ENCODE results near the gene EBF4.

EBF4 gene

DNA sequence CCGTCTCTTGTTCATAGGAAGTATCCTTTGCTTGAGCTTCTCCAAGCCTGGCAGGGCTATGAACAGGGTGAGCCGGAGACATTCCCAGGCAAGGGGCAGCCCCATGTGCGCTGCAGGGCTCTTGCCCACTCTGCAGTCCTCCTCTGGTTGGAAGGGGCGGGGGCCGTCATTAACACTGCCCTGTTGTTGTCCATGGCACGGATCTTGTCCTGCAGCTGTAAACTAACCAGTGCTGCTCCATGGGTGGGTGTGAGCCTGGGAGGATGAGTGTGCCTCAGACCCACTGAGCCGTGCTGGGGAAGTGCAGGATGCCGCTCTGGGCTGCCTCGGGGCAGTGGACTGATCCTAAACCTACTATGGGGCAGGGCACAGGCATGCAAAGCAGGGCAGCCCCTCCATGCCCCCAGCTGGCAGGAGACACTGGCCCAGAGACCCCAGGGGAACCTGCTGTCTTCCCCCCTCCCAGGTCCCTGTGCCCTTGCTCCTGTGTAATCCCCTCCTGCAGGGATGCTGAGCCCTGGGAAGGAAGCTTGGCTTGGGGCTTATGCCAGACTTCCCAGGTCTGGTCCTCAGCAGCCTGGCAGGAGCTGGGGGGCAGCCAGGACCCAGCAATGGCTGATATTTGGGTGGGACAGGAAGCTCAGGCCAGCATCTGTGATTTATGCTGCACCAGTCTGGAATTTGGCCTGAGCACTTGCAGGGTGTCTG lies 8.5 kb downstream of the EBF4 start:
- DNase-seq (ENCODE audit: low read depth) = no peak

- DNase-seq (ENCODE audit: low read depth) = no peak
Observed at GRCh38 chr20:2701671-2702081, 9.1 kb downstream of the EBF4 start.

DNA sequence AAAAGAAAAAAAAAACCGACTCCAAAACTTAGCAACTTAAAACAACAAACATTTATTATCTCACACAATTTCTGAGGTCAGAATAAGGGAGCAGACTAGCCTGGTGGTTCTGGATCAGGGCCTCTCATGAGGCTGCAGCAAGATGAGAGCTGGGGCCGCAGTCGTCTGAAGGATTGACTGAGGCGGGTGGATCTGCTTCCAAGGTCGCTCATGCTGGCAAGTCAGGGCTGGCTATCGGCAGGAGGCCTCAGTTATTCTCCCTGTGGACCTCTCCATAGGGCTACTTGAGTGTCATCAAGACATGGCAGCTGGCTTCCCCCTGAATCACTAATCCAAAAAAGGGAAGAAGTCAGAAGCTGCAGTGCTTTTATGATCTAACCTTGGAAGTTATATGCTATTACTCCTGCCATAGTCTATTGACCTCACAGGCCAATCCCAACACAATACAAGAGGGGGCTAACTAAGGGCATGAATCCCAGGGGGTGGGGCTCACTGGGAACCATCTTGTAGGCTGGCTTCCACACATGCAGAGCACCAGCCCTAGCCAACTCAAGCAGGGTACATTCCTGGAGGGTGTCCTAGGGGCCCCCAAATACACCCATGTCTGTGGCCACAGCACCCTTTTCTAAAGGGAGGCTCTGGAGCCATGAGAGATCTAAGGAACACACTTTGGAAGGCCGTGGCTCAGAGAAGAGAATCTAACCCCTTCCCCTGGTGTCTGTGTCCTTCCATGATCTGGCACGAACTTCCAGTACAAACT lies 11.3 kb downstream of the EBF4 start:
- no peak for DNase-seq (ENCODE audit: low read depth)

DNA sequence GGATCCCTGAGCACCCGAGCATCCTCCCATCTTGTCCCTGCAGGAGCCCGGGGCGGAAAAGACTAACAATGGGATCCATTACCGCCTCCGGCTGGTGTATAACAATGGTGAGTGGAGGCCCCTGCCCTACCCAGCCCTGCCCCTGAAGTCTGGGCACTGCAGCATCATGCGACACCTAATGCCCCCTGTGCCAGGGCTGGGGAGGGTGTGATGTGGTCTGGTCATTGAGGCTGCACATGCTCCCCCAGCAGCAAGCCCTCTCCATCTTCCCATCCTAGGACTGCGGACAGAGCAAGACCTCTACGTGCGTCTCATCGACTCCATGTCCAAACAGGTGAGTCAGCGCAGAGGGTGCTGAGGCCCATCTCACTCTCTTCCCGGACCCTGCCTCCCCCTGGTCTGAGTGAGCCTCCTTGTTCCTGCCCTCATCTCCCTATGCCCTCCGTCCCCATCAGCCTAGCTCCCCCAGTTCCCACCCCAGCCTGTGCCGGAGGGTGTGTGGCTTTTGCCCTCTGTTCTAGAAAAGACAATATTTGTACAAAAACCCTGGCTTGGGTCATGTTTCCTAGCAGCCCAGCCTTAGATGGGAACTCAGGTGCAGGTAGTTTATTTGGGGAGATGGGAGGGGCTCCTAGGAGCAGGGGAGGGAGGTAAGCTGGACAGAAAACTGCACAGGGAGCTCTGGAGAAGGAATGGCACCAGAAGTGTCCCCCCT lies 13.5 kb downstream of the EBF4 start:
- no peak for DNase-seq (ENCODE audit: low read depth)

GRCh38 chr20:2706688-2707352 lies 14.2 kb downstream of the EBF4 start:
- no peak for DNase-seq (ENCODE audit: low read depth)

- DNase-seq (ENCODE audit: low read depth) = no peak
Observed at GRCh38 chr20:2707353-2708072, 14.9 kb downstream of the EBF4 start.

GRCh38 chr20:2708073-2708415 lies 15.5 kb downstream of the EBF4 start:
- no peak for DNase-seq (ENCODE audit: low read depth)

DNA sequence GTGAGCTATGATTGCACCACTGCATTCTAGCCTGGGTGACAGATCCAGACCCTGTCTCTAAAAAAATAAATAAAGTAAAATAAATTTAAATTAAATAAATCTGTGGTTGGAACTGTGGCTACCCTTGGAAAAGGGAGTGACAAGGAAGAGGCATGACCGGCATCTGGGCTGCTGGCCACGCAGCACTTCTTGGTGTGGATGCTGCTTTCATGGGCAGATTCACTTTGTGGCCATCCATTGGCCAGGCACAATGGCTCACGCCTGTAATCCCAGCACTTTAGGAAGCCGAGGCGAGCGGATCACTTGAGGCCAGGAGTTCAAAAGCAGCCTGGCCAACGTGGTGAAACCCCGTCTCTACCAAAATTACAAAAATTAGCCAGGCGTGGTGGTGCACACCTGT lies 16.1 kb downstream of the EBF4 start:
- DNase-seq (ENCODE audit: low read depth) = no peak

- DNase-seq (ENCODE audit: low read depth) = no peak
Observed at GRCh38 chr20:2709205-2709981, 16.8 kb downstream of the EBF4 start.

DNA sequence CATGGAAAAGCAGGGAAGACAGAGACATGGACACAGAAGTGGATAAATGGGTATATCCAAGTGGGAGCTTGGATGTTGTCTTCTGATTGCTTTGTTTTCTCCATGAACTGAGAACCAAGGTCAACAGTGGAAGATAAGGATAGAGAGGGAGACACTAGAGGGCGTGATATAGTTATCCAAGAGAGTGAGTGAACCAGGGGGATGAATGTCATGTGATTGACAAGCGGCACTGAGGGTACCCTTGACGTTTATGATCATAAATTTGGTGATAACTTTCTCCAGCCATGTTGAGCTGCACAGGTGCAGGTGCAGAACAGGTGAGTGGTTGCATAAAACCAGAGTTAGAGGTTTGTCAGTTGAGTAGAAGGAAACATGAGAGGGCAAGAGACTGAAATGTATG lies 20.7 kb downstream of the EBF4 start:
- DNase-seq (ENCODE audit: low read depth) = no peak

DNA sequence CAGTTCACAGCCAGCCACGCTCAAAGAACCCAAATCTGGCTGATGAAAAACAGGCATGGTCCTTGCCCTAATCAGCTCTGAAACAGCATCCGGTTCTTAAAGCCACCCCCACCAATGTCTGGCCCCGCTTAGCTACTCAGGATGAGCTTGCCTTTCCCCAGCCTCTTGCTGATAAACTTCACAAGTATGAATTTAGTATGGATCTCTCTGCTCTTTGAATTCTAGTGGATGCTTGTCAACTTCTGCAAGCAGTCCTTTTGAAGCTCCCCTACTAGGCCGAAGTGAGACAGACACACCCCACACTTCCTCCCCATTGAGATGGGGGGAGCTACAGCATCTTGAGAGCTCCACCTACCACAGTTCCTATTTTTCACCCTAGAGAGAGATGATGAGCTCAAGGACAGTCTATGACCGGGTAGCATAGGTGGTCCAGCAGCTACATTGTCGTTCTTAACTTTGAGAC lies 36.7 kb downstream of the EBF4 start:
- no peak for DNase-seq (ENCODE audit: low read depth)

DNA sequence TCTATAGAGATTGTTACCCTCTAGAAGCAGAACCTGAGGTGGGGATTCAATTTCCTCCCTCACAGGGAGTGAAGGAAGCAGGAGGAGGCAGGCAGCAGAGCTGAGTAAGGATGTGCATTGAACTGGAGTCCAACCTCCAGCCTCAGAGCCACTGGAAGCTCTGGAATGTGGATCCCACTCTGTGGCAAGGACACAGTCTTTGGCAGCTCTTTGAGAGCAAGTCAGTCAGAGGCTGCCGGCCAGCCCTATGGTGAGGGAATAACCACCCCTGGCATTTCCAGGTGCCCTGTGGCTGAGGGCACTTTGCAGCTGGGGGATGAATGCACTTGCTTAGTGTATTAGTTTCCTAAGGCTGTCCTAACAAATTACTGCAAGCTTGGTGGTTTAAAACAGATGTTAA lies 37.2 kb downstream of the EBF4 start:
- no peak for DNase-seq (ENCODE audit: low read depth)

GRCh38 chr20:2734899-2735298 lies 42.3 kb downstream of the EBF4 start:
- no peak for DNase-seq (ENCODE audit: low read depth)

GRCh38 chr20:2736441-2736840 lies 43.9 kb downstream of the EBF4 start:
- DNase-seq (ENCODE audit: low read depth) = no peak

GRCh38 chr20:2738331-2739041 lies 45.9 kb downstream of the EBF4 start:
- no peak for DNase-seq (ENCODE audit: low read depth)

DNA sequence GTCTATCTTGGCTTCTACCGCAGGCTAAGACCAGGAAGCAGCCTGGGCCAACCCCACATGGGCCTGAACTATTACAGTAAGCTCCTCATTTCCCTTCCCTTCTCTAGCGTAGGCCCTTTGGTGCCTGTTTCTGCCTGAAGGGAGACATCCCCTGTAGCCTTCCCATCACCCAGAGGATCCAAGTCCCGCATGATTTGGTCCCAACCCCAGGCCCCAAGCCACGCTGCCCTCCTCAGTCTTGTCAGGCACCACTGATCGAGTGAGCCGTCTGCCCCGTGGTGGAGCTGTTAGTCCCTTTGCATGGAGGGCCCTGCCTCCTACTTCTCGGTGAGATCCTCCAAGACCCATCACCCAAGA lies 46.4 kb downstream of the EBF4 start:
- no peak for DNase-seq (ENCODE audit: low read depth)

DNA sequence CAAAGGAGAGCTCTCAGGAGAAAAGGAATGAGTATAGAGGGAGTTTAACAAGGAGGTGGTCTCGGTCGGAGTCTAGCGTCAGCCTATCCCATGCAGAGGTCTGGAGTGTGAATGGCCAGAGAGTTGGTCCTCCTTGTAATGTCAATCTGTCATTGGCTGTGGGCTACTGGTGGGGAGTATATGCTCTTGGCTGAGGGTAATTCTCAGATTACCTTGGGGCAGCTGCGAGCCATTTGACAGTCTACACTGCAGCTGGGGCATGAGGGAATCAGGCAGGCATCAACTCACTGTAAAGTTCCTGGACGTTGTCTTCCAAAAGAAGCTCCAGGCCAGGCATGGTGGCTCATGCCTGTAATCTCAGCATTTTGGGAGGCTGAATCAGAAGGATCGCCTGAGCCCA lies 48.1 kb downstream of the EBF4 start:
- no peak for DNase-seq (ENCODE audit: low read depth)

GRCh38 chr20:2741463-2741862 lies 48.9 kb downstream of the EBF4 start:
- no peak for DNase-seq (ENCODE audit: low read depth)

GRCh38 chr20:2741881-2742280 lies 49.3 kb downstream of the EBF4 start:
- DNase-seq (ENCODE audit: low read depth) = no peak

DNA sequence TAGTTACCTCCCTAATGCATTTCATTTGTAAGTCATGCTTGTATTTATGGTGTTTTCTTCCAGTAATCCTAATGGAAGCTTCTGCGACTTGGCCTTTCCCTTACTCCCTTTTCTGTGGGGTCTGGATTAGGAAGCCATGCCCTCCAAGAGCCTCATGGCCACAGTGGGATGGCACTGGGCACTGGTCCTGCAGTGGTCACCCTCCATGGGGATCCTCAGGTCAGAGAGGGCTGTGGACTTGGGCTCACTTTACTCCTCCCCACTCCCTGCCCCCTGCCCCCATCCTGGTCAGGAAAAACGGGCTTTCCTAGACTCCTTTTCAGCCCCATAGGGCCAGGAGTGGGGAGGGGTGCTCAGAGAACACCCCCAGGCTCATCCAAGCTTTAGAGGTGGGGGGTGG lies 49.9 kb downstream of the EBF4 start:
- DNase-seq (ENCODE audit: low read depth) = no peak

Measured in HS-27A (cell line).